Measurements from ENCODE around the gene CXorf65.

Gene CXorf65

DNA sequence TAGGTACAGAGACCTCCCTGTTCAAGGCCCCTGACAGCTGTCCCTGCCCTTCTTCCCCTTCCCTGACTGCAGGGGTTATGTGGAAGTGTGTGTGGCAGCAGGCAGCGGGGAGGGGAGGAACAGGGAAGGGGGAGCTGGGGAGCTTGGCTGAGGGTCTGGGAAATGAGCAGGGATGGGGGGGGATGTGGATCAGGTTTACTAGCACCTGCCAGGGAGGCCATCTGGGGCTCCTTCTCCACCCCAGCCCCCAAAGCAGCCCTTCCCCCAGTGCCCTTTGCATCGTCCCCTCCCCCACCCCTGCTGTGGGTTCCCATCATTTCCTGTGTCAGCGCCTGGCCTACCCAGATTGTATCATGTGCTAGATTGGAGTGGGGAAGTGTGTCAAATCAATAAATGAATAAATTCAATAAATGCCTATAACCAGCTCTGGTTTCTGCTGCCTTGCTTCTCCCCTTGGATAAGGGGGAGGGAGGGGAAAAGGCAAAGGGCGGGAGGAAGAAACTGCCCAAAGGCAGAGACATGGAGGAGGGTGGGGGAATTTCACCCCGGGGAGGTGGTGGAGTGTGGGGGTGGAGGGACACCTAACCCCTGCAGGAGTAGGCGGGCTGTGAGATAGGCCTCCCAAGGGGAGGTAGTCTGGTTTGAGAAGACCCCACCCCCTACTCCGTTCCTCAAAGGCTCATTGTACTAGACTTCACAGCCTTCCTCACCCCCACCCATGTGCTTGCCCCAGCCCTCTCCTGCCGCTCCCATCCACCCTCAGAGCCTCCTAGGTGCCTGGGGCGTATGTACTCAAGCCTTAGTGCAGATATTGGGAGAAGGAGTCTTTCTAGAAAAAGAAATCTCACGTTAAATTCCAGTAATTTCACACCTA, 3.2 kb downstream of the CXorf65 start:
- 0 out of 2 replicates have a peak, but pooled peaks cover 6% of the 10 kb centered on the region for H3K4me1 ChIP-seq (ENCODE audit: low read length)
- H3K9me2 ChIP-seq (replicated peaks; ENCODE audit: insufficient read depth, low read length) = no peaks in the 10 kb centered on the region
- no peaks in the 10 kb centered on the region for H3K79me2 ChIP-seq (ENCODE audit: low read length)
- no peaks in the 10 kb centered on the region for H3K36me3 ChIP-seq (replicated peaks; ENCODE audit: insufficient read depth, low read length)
- no peaks in the 10 kb centered on the region for H3F3A ChIP-seq (ENCODE audit: insufficient read depth, low read length)
- no peak overlapping the region for H3K9ac ChIP-seq (ENCODE audit: low read length)
- H3K4me3 ChIP-seq (ENCODE audit: low read length) = no peak overlapping the region
- DNase-seq = no peak
- H3K27me3 ChIP-seq (replicated peaks; ENCODE audit: insufficient read depth, low read length) = no peaks in the 10 kb centered on the region
- no peaks in the 10 kb centered on the region for H3K9me3 ChIP-seq (replicated peaks; ENCODE audit: insufficient read depth, low read length)
- no peak overlapping the region for H2AFZ ChIP-seq (ENCODE audit: low read length)
- no peak for TF ChIP-seq EZH2phosphoT487 (IDR thresholded peaks at IDR 0.05; ENCODE audit: low read length)
- no peaks in the 10 kb centered on the region for H4K20me1 ChIP-seq (ENCODE audit: insufficient read depth, low read length)
- no peak overlapping the region for H3K4me2 ChIP-seq (ENCODE audit: low read depth, low read length)
- H3K27ac ChIP-seq (ENCODE audit: low read length) = no peak overlapping the region

DNA sequence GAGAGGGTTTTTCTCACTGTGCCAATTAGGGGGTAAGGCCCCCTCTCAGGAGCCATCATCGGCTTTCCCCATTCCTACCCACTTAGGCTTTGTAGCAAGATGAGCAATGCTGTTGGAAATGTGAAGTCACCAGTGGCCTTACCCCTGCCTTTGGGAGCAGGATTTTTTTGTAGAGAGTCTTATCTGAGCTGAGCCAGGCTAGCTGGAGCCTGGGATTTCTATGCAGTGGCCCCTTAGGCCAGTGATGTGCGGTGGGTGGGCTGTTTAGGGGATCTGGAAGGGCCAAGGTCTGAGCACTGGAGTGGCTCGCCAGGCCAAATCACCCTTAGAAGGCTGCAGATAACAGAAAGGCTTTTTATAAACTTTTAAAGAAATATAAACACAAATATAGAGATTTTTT, 4.2 kb downstream of the CXorf65 start:
- Histone ChIP-seq H3K4me2 (ENCODE audit: low read depth, low read length) (no peak overlapping the region), H2AFZ (ENCODE audit: low read length) (no peak overlapping the region), H3K9me3 (replicated peaks; ENCODE audit: insufficient read depth, low read length) (no peaks in the 10 kb centered on the region), H3K27me3 (replicated peaks; ENCODE audit: insufficient read depth, low read length) (no peaks in the 10 kb centered on the region), H3K9me2 (replicated peaks; ENCODE audit: insufficient read depth, low read length) (no peaks in the 10 kb centered on the region), H3K4me3 (ENCODE audit: low read length) (no peak overlapping the region), H3K9ac (ENCODE audit: low read length) (no peak overlapping the region), H4K20me1 (ENCODE audit: insufficient read depth, low read length) (no peaks in the 10 kb centered on the region), H3K79me2 (ENCODE audit: low read length) (no peaks in the 10 kb centered on the region), H3K36me3 (replicated peaks; ENCODE audit: insufficient read depth, low read length) (no peaks in the 10 kb centered on the region), H3K4me1 (ENCODE audit: low read length) (0 out of 2 replicates have a peak, but pooled peaks cover 6% of the 10 kb centered on the region), H3K27ac (ENCODE audit: low read length) (no peak overlapping the region), H3F3A (ENCODE audit: insufficient read depth, low read length) (no peaks in the 10 kb centered on the region)
- DNase-seq = no peak
- TF ChIP-seq EZH2 (optimal IDR thresholded peaks at IDR 0.05; ENCODE audit: low read depth, low read length) (no peak), EZH2phosphoT487 (IDR thresholded peaks at IDR 0.05; ENCODE audit: low read length) (no peak)
- TF ChIP-seq, protein P1, sequence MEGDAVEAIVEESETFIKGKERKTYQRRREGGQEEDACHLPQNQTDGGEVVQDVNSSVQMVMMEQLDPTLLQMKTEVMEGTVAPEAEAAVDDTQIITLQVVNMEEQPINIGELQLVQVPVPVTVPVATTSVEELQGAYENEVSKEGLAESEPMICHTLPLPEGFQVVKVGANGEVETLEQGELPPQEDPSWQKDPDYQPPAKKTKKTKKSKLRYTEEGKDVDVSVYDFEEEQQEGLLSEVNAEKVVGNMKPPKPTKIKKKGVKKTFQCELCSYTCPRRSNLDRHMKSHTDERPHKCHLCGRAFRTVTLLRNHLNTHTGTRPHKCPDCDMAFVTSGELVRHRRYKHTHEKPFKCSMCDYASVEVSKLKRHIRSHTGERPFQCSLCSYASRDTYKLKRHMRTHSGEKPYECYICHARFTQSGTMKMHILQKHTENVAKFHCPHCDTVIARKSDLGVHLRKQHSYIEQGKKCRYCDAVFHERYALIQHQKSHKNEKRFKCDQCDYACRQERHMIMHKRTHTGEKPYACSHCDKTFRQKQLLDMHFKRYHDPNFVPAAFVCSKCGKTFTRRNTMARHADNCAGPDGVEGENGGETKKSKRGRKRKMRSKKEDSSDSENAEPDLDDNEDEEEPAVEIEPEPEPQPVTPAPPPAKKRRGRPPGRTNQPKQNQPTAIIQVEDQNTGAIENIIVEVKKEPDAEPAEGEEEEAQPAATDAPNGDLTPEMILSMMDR (IDR thresholded peaks at IDR 0.05; ENCODE audit: low read length) = no peak

DNA sequence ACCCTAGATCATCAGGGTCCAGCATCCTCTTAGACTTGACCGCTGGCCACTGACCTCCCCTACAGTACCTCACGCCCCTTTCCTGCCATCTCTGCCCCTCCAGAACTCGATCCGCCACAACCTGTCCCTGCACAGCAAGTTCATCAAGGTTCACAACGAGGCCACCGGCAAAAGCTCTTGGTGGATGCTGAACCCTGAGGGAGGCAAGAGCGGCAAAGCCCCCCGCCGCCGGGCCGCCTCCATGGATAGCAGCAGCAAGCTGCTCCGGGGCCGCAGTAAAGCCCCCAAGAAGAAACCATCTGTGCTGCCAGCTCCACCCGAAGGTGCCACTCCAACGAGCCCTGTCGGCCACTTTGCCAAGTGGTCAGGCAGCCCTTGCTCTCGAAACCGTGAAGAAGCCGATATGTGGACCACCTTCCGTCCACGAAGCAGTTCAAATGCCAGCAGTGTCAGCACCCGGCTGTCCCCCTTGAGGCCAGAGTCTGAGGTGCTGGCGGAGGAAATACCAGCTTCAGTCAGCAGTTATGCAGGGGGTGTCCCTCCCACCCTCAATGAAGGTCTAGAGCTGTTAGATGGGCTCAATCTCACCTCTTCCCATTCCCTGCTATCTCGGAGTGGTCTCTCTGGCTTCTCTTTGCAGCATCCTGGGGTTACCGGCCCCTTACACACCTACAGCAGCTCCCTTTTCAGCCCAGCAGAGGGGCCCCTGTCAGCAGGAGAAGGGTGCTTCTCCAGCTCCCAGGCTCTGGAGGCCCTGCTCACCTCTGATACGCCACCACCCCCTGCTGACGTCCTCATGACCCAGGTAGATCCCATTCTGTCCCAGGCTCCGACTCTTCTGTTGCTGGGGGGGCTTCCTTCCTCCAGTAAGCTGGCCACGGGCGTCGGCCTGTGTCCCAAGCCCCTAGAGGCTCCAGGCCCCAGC, 5.7 kb downstream of the CXorf65 start:
- H3K9me2 ChIP-seq (replicated peaks; ENCODE audit: insufficient read depth, low read length) = no peaks in the 10 kb centered on the region
- H3K79me2 ChIP-seq (ENCODE audit: low read length) = no peaks in the 10 kb centered on the region
- H3K27ac ChIP-seq (ENCODE audit: low read length) = no peak overlapping the region
- H3K9me3 ChIP-seq (replicated peaks; ENCODE audit: insufficient read depth, low read length) = no peaks in the 10 kb centered on the region
- H3K9ac ChIP-seq (ENCODE audit: low read length) = no peak overlapping the region
- H3K4me2 ChIP-seq (ENCODE audit: low read depth, low read length) = no peak overlapping the region
- no peaks in the 10 kb centered on the region for H4K20me1 ChIP-seq (ENCODE audit: insufficient read depth, low read length)
- no peaks in the 10 kb centered on the region for H3F3A ChIP-seq (ENCODE audit: insufficient read depth, low read length)
- no peak for DNase-seq
- H3K36me3 ChIP-seq (replicated peaks; ENCODE audit: insufficient read depth, low read length) = no peaks in the 10 kb centered on the region
- 0 out of 2 replicates have a peak, but pooled peaks cover 6% of the 10 kb centered on the region for H3K4me1 ChIP-seq (ENCODE audit: low read length)
- H2AFZ ChIP-seq (ENCODE audit: low read length) = no peak overlapping the region
- TF ChIP-seq, protein P1 (IDR thresholded peaks at IDR 0.05; ENCODE audit: low read length) = no peak
- TF ChIP-seq EZH2phosphoT487 (IDR thresholded peaks at IDR 0.05; ENCODE audit: low read length) (no peak), EZH2 (optimal IDR thresholded peaks at IDR 0.05; ENCODE audit: low read depth, low read length) (no peak)
- no peaks in the 10 kb centered on the region for H3K27me3 ChIP-seq (replicated peaks; ENCODE audit: insufficient read depth, low read length)
- H3K4me3 ChIP-seq (ENCODE audit: low read length) = no peak overlapping the region

Data from MM.1S (cell line).